SU-DHL-6 (cell line): ENCODE data around the gene INSR.

Source experiments
- EZH2phosphoT487 ChIP-seq: fragments of 200-600 bp; sonication (generic), shearing (Covaris generic); conservative IDR thresholded peaks from 2 replicates; pipeline ENCODE4 v1.6.1; 2018; ENCODE audit warnings: mild to moderate bottlenecking, antibody characterized with exemption, low read length, moderate library complexity, mixed read lengths
- TF ChIP-seq, protein P1 (sequence below): fragments of 200-600 bp; sonication (generic); IDR thresholded peaks from one replicate; pipeline ENCODE4 v1.5.1; 2017; ENCODE audit warnings: antibody characterized with exemption, mild to moderate bottlenecking, low read length, moderate library complexity; ENCODE audit not compliant: insufficient read depth, poor library complexity, severe bottlenecking

DNA sequence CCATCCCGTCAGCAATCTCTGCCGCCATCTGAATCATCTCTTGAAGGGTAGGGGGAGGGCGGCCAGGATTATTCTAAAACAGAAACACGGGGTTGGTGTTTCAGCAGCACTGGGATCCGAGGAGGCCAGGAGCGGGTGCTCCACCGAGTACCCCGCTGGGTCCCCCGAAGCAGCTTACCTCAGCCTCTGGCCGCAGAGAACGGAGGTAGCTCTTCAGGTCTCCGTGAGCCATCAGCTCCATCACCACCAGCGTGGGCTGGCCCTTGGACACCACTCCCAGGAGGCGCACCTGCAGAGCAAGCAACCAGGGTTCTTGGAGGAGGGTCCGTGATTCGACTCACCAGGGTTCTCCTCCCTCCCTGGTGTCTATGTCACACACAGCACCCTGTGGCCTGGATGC, 171.5 kb downstream of the INSR start:
- TF ChIP-seq EZH2phosphoT487: no peak
- TF ChIP-seq, protein P1, sequence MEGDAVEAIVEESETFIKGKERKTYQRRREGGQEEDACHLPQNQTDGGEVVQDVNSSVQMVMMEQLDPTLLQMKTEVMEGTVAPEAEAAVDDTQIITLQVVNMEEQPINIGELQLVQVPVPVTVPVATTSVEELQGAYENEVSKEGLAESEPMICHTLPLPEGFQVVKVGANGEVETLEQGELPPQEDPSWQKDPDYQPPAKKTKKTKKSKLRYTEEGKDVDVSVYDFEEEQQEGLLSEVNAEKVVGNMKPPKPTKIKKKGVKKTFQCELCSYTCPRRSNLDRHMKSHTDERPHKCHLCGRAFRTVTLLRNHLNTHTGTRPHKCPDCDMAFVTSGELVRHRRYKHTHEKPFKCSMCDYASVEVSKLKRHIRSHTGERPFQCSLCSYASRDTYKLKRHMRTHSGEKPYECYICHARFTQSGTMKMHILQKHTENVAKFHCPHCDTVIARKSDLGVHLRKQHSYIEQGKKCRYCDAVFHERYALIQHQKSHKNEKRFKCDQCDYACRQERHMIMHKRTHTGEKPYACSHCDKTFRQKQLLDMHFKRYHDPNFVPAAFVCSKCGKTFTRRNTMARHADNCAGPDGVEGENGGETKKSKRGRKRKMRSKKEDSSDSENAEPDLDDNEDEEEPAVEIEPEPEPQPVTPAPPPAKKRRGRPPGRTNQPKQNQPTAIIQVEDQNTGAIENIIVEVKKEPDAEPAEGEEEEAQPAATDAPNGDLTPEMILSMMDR: no peak
